Measurements from ENCODE around the gene TOMM22.

The TOMM22 gene

GRCh38 chr22:38713921-38714320 lies 32.2 kb downstream of the TOMM22 start:
- DNase-seq (ENCODE audit: extremely low read depth in 1 of 2, low read depth in 1 of 2), result no peak

DNA sequence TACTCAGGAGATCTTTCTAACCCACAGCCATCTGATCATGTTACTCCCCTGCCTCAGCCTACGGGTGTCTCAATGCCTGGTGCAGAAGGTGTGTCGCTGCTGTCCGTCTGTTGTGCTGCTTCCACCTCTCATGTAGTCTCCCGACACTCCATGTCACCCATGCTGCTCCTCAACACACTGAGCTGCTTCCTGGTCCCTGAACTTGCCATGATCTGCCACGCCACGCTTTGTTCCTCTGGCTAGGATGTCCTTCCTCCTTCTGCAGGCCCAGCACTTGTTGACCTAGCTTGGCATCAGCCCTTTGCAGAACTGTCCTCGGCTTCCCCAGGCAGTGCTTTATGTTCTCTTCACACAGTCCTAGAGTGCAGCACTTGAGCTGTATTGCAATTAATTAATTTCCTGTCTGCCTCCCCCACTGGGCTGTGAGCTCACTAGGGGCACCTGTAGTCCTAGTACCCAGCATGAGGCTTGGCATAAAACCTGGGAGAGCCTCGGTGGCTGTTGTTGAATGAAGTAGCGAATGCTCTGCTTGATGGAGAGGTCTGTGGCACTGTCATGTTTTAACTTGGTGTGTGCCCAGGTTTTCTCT lies 33.5 kb downstream of the TOMM22 start:
- no peak for DNase-seq (ENCODE audit: extremely low read depth in 1 of 2, low read depth in 1 of 2)

- no peak for DNase-seq (ENCODE audit: extremely low read depth in 1 of 2, low read depth in 1 of 2)
These were observed 34.1 kb downstream of the TOMM22 start for GRCh38 chr22:38715852-38716251.

- no peak for DNase-seq (ENCODE audit: extremely low read depth in 1 of 2, low read depth in 1 of 2)
These were observed 34.5 kb downstream of the TOMM22 start for GRCh38 chr22:38716271-38716670.

DNA sequence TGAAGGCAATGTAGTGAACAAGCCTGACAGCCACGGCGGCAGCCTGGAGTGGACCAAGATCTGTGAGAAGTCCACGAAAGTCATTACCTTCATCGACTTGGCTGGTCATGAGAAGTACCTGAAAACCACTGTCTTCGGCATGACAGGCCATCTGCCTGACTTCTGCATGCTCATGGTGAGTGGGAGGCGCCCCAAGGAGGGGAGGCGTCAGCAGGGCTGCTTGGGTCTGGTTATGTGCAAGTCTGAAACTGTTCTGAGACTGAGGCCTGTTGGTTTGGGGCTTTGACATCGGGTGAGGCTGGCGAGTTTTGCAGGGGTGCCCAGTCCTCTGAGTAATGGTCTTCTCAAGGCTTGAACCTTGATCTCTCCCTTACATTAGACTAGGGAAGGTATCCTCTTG lies 35.1 kb downstream of the TOMM22 start:
- DNase-seq (ENCODE audit: extremely low read depth in 1 of 2, low read depth in 1 of 2), result no peak

- DNase-seq (ENCODE audit: extremely low read depth in 1 of 2, low read depth in 1 of 2), result no peak
These were observed 35.5 kb downstream of the TOMM22 start for GRCh38 chr22:38717244-38717643.

- no peak for DNase-seq (ENCODE audit: extremely low read depth in 1 of 2, low read depth in 1 of 2)
These were observed 36.7 kb downstream of the TOMM22 start for GRCh38 chr22:38718414-38718813.

- no peak for DNase-seq (ENCODE audit: extremely low read depth in 1 of 2, low read depth in 1 of 2)
These were observed 37.4 kb downstream of the TOMM22 start for GRCh38 chr22:38719196-38719595.

GRCh38 chr22:38720350-38720749 lies 38.6 kb downstream of the TOMM22 start:
- DNase-seq (ENCODE audit: extremely low read depth in 1 of 2, low read depth in 1 of 2), result no peak

GRCh38 chr22:38721551-38721950 lies 39.8 kb downstream of the TOMM22 start:
- DNase-seq (ENCODE audit: extremely low read depth in 1 of 2, low read depth in 1 of 2), result no peak

- DNase-seq (ENCODE audit: extremely low read depth in 1 of 2, low read depth in 1 of 2), result no peak
These were observed 42.4 kb downstream of the TOMM22 start for GRCh38 chr22:38724176-38724575.

- no peak for DNase-seq (ENCODE audit: extremely low read depth in 1 of 2, low read depth in 1 of 2)
These were observed 43.3 kb downstream of the TOMM22 start for GRCh38 chr22:38724926-38725571.

- no peak for DNase-seq (ENCODE audit: extremely low read depth in 1 of 2, low read depth in 1 of 2)
These were observed 44.3 kb downstream of the TOMM22 start for GRCh38 chr22:38725900-38726655.

- DNase-seq (ENCODE audit: extremely low read depth in 1 of 2, low read depth in 1 of 2), result no peak
These were observed 45.4 kb downstream of the TOMM22 start for GRCh38 chr22:38727123-38727522.

DNA sequence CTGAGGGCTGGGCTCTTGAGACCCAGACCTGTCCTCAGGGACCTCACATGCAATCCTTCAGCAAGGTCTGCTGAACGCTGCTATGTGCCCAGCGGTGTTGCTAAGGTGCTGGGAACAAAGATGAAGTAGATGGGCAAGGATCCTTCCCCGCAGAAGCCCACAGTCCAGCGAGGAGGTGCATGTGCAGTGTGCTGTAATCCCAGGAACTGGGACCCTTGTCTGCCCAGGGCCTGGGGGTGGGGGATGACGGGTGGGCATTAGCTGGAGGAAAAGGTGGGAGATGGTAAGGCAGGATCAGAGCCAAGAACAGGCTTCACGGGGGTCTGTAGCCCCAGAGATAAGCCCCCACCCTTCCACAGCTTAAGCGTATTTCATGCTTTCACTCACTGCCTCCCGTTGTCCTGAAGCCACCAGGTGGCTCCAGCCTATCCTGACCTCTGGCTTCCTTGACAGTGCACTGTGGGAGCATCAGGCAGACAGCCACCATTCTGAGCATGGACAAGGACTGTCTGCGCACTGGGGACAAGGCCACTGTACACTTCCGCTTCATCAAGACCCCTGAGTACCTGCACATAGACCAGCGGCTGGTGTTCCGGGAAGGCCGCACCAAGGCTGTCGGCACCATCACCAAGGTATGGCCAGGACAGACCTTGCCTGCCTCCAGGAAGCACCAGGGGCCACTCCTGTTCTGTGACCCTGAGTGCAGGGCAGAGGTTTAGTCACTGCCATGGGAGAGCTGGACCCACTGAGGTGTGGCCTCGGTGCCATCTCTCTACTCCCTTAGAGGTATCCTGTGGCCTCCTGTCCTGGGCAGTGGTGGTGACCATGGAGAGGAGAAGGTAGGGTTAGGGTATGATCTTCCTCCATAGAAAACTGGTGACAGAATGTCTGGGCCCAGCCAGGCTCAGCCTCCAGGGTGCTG lies 46.0 kb downstream of the TOMM22 start:
- DNase-seq (ENCODE audit: extremely low read depth in 1 of 2, low read depth in 1 of 2), result no peak

DNA sequence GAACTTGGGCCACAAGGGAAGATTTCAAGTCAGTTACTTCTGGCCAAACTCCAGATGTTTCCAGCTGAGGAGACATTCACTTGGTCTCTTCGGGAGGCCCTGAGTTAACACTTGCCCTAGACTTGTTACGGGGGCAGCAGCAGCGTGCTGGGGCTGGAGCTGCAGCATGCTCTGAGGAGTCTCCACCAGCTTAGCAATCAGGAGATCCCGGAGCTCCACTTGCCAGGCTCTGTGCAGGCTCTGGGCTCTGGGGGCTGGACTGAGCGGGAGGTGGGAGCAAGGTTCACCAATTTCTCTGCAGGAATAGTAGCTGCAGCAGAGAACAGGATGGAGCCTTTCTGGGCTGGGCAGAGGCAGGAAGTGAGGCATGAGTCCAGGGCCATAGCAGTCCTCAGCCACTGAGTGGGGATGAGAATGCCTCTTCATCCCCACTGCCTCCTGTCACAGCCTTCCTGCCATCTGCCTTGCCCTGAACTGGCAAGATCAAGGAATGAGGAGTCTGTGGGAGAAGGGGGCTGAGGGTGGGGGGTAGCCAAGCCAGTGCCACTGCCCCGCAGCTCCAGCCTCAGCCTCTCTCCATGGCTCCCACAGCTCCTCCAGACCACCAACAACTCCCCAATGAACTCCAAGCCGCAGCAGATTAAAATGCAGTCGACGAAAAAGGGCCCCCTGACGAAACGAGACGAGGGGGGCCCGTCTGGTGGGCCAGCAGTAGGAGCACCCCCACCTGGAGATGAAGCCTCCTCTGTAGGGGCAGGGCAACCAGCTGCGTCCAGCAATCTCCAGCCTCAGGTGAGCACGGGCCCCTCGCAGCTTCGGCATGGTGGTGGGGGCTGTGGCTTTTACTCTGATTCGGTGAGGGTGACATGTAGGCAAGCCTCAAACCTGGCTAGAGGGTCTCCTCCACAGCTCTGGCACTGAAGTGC lies 47.4 kb downstream of the TOMM22 start:
- DNase-seq (ENCODE audit: extremely low read depth in 1 of 2, low read depth in 1 of 2), result no peak

DNA sequence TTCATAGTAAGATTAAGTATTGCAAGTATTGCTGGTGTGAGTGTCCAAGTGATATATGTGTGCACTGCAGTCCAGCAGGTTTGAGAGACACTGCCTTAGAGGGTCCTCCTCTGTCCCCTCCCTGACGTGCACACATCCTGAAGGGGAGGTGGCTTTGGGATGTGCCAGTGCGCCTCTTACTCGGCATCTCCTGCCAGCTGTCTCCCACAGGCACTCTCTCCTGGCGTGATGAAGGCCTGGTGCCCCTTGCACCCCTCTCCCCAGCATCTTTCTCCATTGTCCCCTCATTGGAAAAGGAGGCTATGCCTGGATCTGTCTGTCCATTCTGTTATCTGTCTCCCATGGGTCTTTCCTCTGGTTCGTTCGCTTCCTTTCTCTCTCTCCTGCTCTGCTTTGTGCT lies 48.2 kb downstream of the TOMM22 start:
- no peak for DNase-seq (ENCODE audit: extremely low read depth in 1 of 2, low read depth in 1 of 2)

DNA sequence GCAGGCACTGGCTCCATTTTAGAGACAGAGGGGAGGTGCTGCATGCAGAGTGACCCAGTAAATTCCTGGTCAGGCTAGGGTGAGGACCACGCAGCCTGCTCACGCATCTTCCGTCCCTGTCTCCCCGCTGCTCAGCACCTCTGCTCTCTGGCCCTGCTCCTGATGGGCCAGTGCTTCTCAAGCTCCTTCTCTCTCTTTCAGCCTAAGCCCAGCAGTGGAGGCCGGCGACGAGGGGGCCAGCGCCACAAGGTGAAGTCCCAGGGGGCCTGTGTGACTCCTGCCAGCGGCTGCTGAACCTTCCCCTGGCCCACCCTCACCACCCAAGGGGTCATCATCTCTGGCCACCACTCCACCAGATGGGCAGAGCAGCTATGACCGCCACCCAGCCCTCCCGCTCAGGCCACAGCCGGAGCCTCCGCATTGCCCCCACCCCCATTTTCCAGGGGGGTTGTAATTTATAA lies 48.7 kb downstream of the TOMM22 start:
- no peak for DNase-seq (ENCODE audit: extremely low read depth in 1 of 2, low read depth in 1 of 2)

- no peak for DNase-seq (ENCODE audit: extremely low read depth in 1 of 2, low read depth in 1 of 2)
These were observed 50.0 kb downstream of the TOMM22 start for GRCh38 chr22:38731703-38732161.

- DNase-seq (ENCODE audit: extremely low read depth in 1 of 2, low read depth in 1 of 2), result no peak
These were observed 50.6 kb downstream of the TOMM22 start for GRCh38 chr22:38732251-38732815.

All from activated CD8-positive, alpha-beta memory T cell treated with anti-CD3 and anti-CD28 coated beads for 1 hour (primary cell).